ENCODE data around the gene ERVK3-1.

ERVK3-1 gene

GRCh38 chr19:58356766-58357480 is 51.7 kb downstream of the ERVK3-1 start:
- DNase-seq: no peak

GRCh38 chr19:58357481-58358145 is 52.4 kb downstream of the ERVK3-1 start:
- Histone ChIP-seq H3K4me1 (ENCODE audit: control insufficient read depth, low read depth, low read length) (no peaks in the 10 kb centered on the region), H3K56ac (ENCODE audit: low read length) (peak overlapping the region; percentile 25), H3K23ac (ENCODE audit: low read length) (no peak overlapping the region), H3K79me1 (ENCODE audit: low read length) (no peaks in the 10 kb centered on the region), H2BK5ac (ENCODE audit: low read length) (no peak overlapping the region), H3K9ac (ENCODE audit: low read length) (no peak overlapping the region), H3K4ac (ENCODE audit: low read depth, low read length) (no peak overlapping the region), H2BK120ac (ENCODE audit: low read depth, low read length) (no peak overlapping the region), H4K8ac (ENCODE audit: low read depth, low read length) (no peak overlapping the region), H2BK15ac (replicated peaks; ENCODE audit: low read depth) (no peak overlapping the region), H3K27ac (ENCODE audit: low read depth, low read length) (no peak overlapping the region), H2AK5ac (ENCODE audit: low read length) (no peak overlapping the region), H4K5ac (ENCODE audit: low read length) (no peak overlapping the region), H3K79me2 (ENCODE audit: control insufficient read depth, insufficient read depth, low read length) (no peaks in the 10 kb centered on the region), H3K4me3 (ENCODE audit: low read length) (no peak overlapping the region), H3K18ac (ENCODE audit: low read length) (no peak overlapping the region), H3K27me3 (ENCODE audit: insufficient read depth, low read length, poor library complexity) (no peaks in the 10 kb centered on the region), H3K36me3 (ENCODE audit: control insufficient read depth, insufficient read depth, low read length) (no peaks in the 10 kb centered on the region), H3K4me2 (ENCODE audit: low read length) (no peak overlapping the region)
- no peak for DNase-seq
- WGBS (ENCODE audit: extremely low coverage, insufficient coverage, low lambda C conversion rate): no CpG with 5 or more reads among the region's 19 CpGs

More at GRCh38 chr19:58356766-58357480, 51.7 kb downstream of the ERVK3-1 start:
- Histone ChIP-seq H3K79me1 (ENCODE audit: low read length) (no peaks in the 10 kb centered on the region), H3K18ac (ENCODE audit: low read length) (no peak overlapping the region), H2AK5ac (ENCODE audit: low read length) (no peak overlapping the region), H3K9ac (ENCODE audit: low read length) (no peak overlapping the region), H3K23ac (ENCODE audit: low read length) (no peak overlapping the region), H2BK5ac (ENCODE audit: low read length) (no peak overlapping the region), H3K4me1 (ENCODE audit: control insufficient read depth, low read depth, low read length) (no peaks in the 10 kb centered on the region), H3K4ac (ENCODE audit: low read depth, low read length) (no peak overlapping the region), H4K5ac (ENCODE audit: low read length) (no peak overlapping the region), H3K56ac (ENCODE audit: low read length) (no peak overlapping the region), H4K8ac (ENCODE audit: low read depth, low read length) (no peak overlapping the region), H2BK120ac (ENCODE audit: low read depth, low read length) (no peak overlapping the region), H3K36me3 (ENCODE audit: control insufficient read depth, insufficient read depth, low read length) (no peaks in the 10 kb centered on the region), H3K27me3 (ENCODE audit: insufficient read depth, low read length, poor library complexity) (no peaks in the 10 kb centered on the region), H3K4me3 (ENCODE audit: low read length) (no peak overlapping the region), H3K27ac (ENCODE audit: low read depth, low read length) (no peak overlapping the region), H3K4me2 (ENCODE audit: low read length) (no peak overlapping the region), H2BK15ac (replicated peaks; ENCODE audit: low read depth) (no peak overlapping the region), H3K79me2 (ENCODE audit: control insufficient read depth, insufficient read depth, low read length) (no peaks in the 10 kb centered on the region)
- no CpG with 5 or more reads among the region's 75 CpGs for WGBS (ENCODE audit: extremely low coverage, insufficient coverage, low lambda C conversion rate)

- no peak overlapping the region for H3K18ac ChIP-seq (ENCODE audit: low read length)
- peak overlapping the region; percentile 99 for H3K56ac ChIP-seq (ENCODE audit: low read length)
- H4K5ac ChIP-seq (ENCODE audit: low read length): no peak overlapping the region
- H2BK15ac ChIP-seq (replicated peaks; ENCODE audit: low read depth): no peak overlapping the region
- no peaks in the 10 kb centered on the region for H3K36me3 ChIP-seq (ENCODE audit: control insufficient read depth, insufficient read depth, low read length)
- no peaks in the 10 kb centered on the region for H3K4me1 ChIP-seq (ENCODE audit: control insufficient read depth, low read depth, low read length)
- peak overlapping the region; percentile 92 for H3K4me2 ChIP-seq (ENCODE audit: low read length)
- DNase-seq: peak; percentile 80
- no peak overlapping the region for H3K4ac ChIP-seq (ENCODE audit: low read depth, low read length)
- no peak overlapping the region for H2BK120ac ChIP-seq (ENCODE audit: low read depth, low read length)
- H3K23ac ChIP-seq (ENCODE audit: low read length): peak overlapping the region; percentile 91
- no CpG with 5 or more reads among the region's 28 CpGs for WGBS (ENCODE audit: extremely low coverage, insufficient coverage, low lambda C conversion rate)
- H3K27ac ChIP-seq (ENCODE audit: low read depth, low read length): peak overlapping the region; percentile 87
- H3K27me3 ChIP-seq (ENCODE audit: insufficient read depth, low read length, poor library complexity): no peaks in the 10 kb centered on the region
- no peaks in the 10 kb centered on the region for H3K79me2 ChIP-seq (ENCODE audit: control insufficient read depth, insufficient read depth, low read length)
- peak overlapping the region; percentile 98 for H3K4me3 ChIP-seq (ENCODE audit: low read length)
- peak overlapping the region; percentile 82 for H4K8ac ChIP-seq (ENCODE audit: low read depth, low read length)
- no peaks in the 10 kb centered on the region for H3K79me1 ChIP-seq (ENCODE audit: low read length)
- H3K9ac ChIP-seq (ENCODE audit: low read length): peak overlapping the region; percentile 80
- peak overlapping the region; percentile 17 for H2AK5ac ChIP-seq (ENCODE audit: low read length)
- peak overlapping the region; percentile 12 for H2BK5ac ChIP-seq (ENCODE audit: low read length)
Observed at GRCh38 chr19:58361900-58362271, 56.7 kb downstream of the ERVK3-1 start.

GRCh38 chr19:58362272-58362994 is 57.3 kb downstream of the ERVK3-1 start, which contains the start of gene ZNF497:
Gene ZNF497, minus strand, starts transcription at chr19:58362751. Its CDS starts 5,116 bp downstream, at chr19:58357635.
- H3K4me2 ChIP-seq (ENCODE audit: low read length): peak within 1 kb of the TSS; percentile 92
- peak within 1 kb of the TSS; percentile 91 for H3K23ac ChIP-seq (ENCODE audit: low read length)
- H3K36me3 ChIP-seq (ENCODE audit: control insufficient read depth, insufficient read depth, low read length): no peaks in the 10 kb centered on the region
- no peak within 1 kb of the TSS for H2BK15ac ChIP-seq (replicated peaks; ENCODE audit: low read depth)
- no peaks in the 10 kb centered on the region for H3K79me1 ChIP-seq (ENCODE audit: low read length)
- H3K4ac ChIP-seq (ENCODE audit: low read depth, low read length): no peak within 1 kb of the TSS
- no peaks in the 10 kb centered on the region for H3K79me2 ChIP-seq (ENCODE audit: control insufficient read depth, insufficient read depth, low read length)
- no peak within 1 kb of the TSS for H2BK120ac ChIP-seq (ENCODE audit: low read depth, low read length)
- peak within 1 kb of the TSS; percentile 82 for H4K8ac ChIP-seq (ENCODE audit: low read depth, low read length)
- H2BK5ac ChIP-seq (ENCODE audit: low read length): peak within 1 kb of the TSS; percentile 12
- H3K4me3 ChIP-seq (ENCODE audit: low read length): peak within 1 kb of the TSS; percentile 98
- peak within 1 kb of the TSS; percentile 17 for H2AK5ac ChIP-seq (ENCODE audit: low read length)
- peak within 1 kb of the TSS; percentile 99 for H3K56ac ChIP-seq (ENCODE audit: low read length)
- peak within 1 kb of the TSS; percentile 80 for H3K9ac ChIP-seq (ENCODE audit: low read length)
- DNase-seq: peak; percentile 98
- H3K18ac ChIP-seq (ENCODE audit: low read length): peak within 1 kb of the TSS; percentile 69
- WGBS (ENCODE audit: extremely low coverage, insufficient coverage, low lambda C conversion rate): no CpG with 5 or more reads among the region's 74 CpGs
- no peaks in the 10 kb centered on the region for H3K4me1 ChIP-seq (ENCODE audit: control insufficient read depth, low read depth, low read length)
- H3K27me3 ChIP-seq (ENCODE audit: insufficient read depth, low read length, poor library complexity): no peaks in the 10 kb centered on the region
- H4K5ac ChIP-seq (ENCODE audit: low read length): peak within 1 kb of the TSS; percentile 98
- H3K27ac ChIP-seq (ENCODE audit: low read depth, low read length): peak within 1 kb of the TSS; percentile 87

GRCh38 chr19:58364146-58364545 is 59.0 kb downstream of the ERVK3-1 start:
- H3K56ac ChIP-seq (ENCODE audit: low read length): no peak overlapping the region
- no peak overlapping the region for H2AK5ac ChIP-seq (ENCODE audit: low read length)
- no peaks in the 10 kb centered on the region for H3K79me1 ChIP-seq (ENCODE audit: low read length)
- no peak overlapping the region for H3K23ac ChIP-seq (ENCODE audit: low read length)
- no peak overlapping the region for H2BK15ac ChIP-seq (replicated peaks; ENCODE audit: low read depth)
- no peak overlapping the region for H2BK5ac ChIP-seq (ENCODE audit: low read length)
- H4K5ac ChIP-seq (ENCODE audit: low read length): no peak overlapping the region
- no peaks in the 10 kb centered on the region for H3K27me3 ChIP-seq (ENCODE audit: insufficient read depth, low read length, poor library complexity)
- no peaks in the 10 kb centered on the region for H3K4me1 ChIP-seq (ENCODE audit: control insufficient read depth, low read depth, low read length)
- H3K9ac ChIP-seq (ENCODE audit: low read length): no peak overlapping the region
- H3K4ac ChIP-seq (ENCODE audit: low read depth, low read length): no peak overlapping the region
- H3K79me2 ChIP-seq (ENCODE audit: control insufficient read depth, insufficient read depth, low read length): no peaks in the 10 kb centered on the region
- H4K8ac ChIP-seq (ENCODE audit: low read depth, low read length): no peak overlapping the region
- no peaks in the 10 kb centered on the region for H3K36me3 ChIP-seq (ENCODE audit: control insufficient read depth, insufficient read depth, low read length)
- H3K27ac ChIP-seq (ENCODE audit: low read depth, low read length): no peak overlapping the region
- WGBS (ENCODE audit: extremely low coverage, insufficient coverage, low lambda C conversion rate): no CpG with 5 or more reads among the region's 5 CpGs
- H3K4me3 ChIP-seq (ENCODE audit: low read length): no peak overlapping the region
- no peak overlapping the region for H2BK120ac ChIP-seq (ENCODE audit: low read depth, low read length)
- H3K18ac ChIP-seq (ENCODE audit: low read length): no peak overlapping the region
- no peak for DNase-seq
- H3K4me2 ChIP-seq (ENCODE audit: low read length): no peak overlapping the region

Data from mesendoderm (in vitro differentiated cells).